ENCODE data around the gene OR1M1.
"Not testable (repeated sequence)": the region's sequence is repeated elsewhere in the genome, so short reads cannot be mapped to it uniquely, and the experiment has no call there.

Gene OR1M1

GRCh38 chr19:9060564-9061340 lies 26.1 kb upstream of the OR1M1 start:
- H2AFZ ChIP-seq, result no peak overlapping the region
- TF ChIP-seq CTCF (IDR thresholded peaks at IDR 0.05), result no peak
- H3K4me2 ChIP-seq (ENCODE audit: low read length), result no peak overlapping the region
- no peak overlapping the region for H3K27ac ChIP-seq
- no peaks in the 10 kb centered on the region for H3K36me3 ChIP-seq (ENCODE audit: control insufficient read depth, insufficient read depth, low read length)
- H3K4me1 ChIP-seq, result no peaks in the 10 kb centered on the region
- no peaks in the 10 kb centered on the region for H3K9me3 ChIP-seq (ENCODE audit: control insufficient read depth, low read length)
- H3K4me3 ChIP-seq (ENCODE audit: low read depth, low read length), result no peak overlapping the region
- H3K79me2 ChIP-seq, result no peaks in the 10 kb centered on the region
- H3K27me3 ChIP-seq (ENCODE audit: control insufficient read depth, insufficient read depth, low read length), result no peaks in the 10 kb centered on the region
- H3K9ac ChIP-seq, result no peak overlapping the region

- Histone ChIP-seq H3K4me3 (ENCODE audit: low read depth, low read length) (no peak overlapping the region), H3K9me3 (ENCODE audit: control insufficient read depth, low read length) (no peaks in the 10 kb centered on the region), H2AFZ (no peak overlapping the region), H3K36me3 (ENCODE audit: control insufficient read depth, insufficient read depth, low read length) (no peaks in the 10 kb centered on the region), H3K9ac (no peak overlapping the region), H3K4me2 (ENCODE audit: low read length) (no peak overlapping the region), H3K27me3 (ENCODE audit: control insufficient read depth, insufficient read depth, low read length) (no peaks in the 10 kb centered on the region), H3K79me2 (no peaks in the 10 kb centered on the region), H3K27ac (no peak overlapping the region), H3K4me1 (no peaks in the 10 kb centered on the region)
- TF ChIP-seq CTCF (IDR thresholded peaks at IDR 0.05), result no peak
Observed at GRCh38 chr19:9061879-9062278, 25.0 kb upstream of the OR1M1 start.

- Histone ChIP-seq H3K4me2 (ENCODE audit: low read length) (no peak overlapping the region), H3K79me2 (no peaks in the 10 kb centered on the region)
Observed at GRCh38 chr19:9065457-9066014, 21.3 kb upstream of the OR1M1 start.

GRCh38 chr19:9070066-9070465 lies 16.8 kb upstream of the OR1M1 start:
- no peak overlapping the region for H3K27ac ChIP-seq
- H3K79me2 ChIP-seq, result no peaks in the 10 kb centered on the region
- no peaks in the 10 kb centered on the region for H3K36me3 ChIP-seq (ENCODE audit: control insufficient read depth, insufficient read depth, low read length)
- no peaks in the 10 kb centered on the region for H3K9me3 ChIP-seq (ENCODE audit: control insufficient read depth, low read length)
- no peak overlapping the region for H3K4me3 ChIP-seq (ENCODE audit: low read depth, low read length)
- H3K9ac ChIP-seq, result no peak overlapping the region
- no peaks in the 10 kb centered on the region for H3K27me3 ChIP-seq (ENCODE audit: control insufficient read depth, insufficient read depth, low read length)
- no peak overlapping the region for H3K4me2 ChIP-seq (ENCODE audit: low read length)
- no peak overlapping the region for H2AFZ ChIP-seq
- H3K4me1 ChIP-seq, result no peaks in the 10 kb centered on the region
- no peak for TF ChIP-seq CTCF (IDR thresholded peaks at IDR 0.05)

More at GRCh38 chr19:9065457-9066014, 21.3 kb upstream of the OR1M1 start:
- no peak overlapping the region for H3K9ac ChIP-seq
- H3K36me3 ChIP-seq (ENCODE audit: control insufficient read depth, insufficient read depth, low read length), result no peaks in the 10 kb centered on the region
- H3K27me3 ChIP-seq (ENCODE audit: control insufficient read depth, insufficient read depth, low read length), result no peaks in the 10 kb centered on the region
- H3K27ac ChIP-seq, result no peak overlapping the region
- H2AFZ ChIP-seq, result no peak overlapping the region
- no peaks in the 10 kb centered on the region for H3K9me3 ChIP-seq (ENCODE audit: control insufficient read depth, low read length)
- TF ChIP-seq CTCF (IDR thresholded peaks at IDR 0.05), result no peak
- H3K4me3 ChIP-seq (ENCODE audit: low read depth, low read length), result no peak overlapping the region
- no peaks in the 10 kb centered on the region for H3K4me1 ChIP-seq

GRCh38 chr19:9071720-9072119 lies 15.1 kb upstream of the OR1M1 start:
- H3K79me2 ChIP-seq; H3K27me3 ChIP-seq (ENCODE audit: control insufficient read depth, insufficient read depth, low read length); H3K4me1 ChIP-seq; H3K27ac ChIP-seq; H3K9me3 ChIP-seq (ENCODE audit: control insufficient read depth, low read length); H3K4me2 ChIP-seq (ENCODE audit: low read length); H3K4me3 ChIP-seq (ENCODE audit: low read depth, low read length); H3K36me3 ChIP-seq (ENCODE audit: control insufficient read depth, insufficient read depth, low read length); H3K9ac ChIP-seq; H2AFZ ChIP-seq: not testable (repeated sequence)

Data from parathyroid adenoma (tissue), 2 donors.